Testis (tissue), 2 donors: Measurements from ENCODE around the gene RAB6B.

Source experiments
- CTCF ChIP-seq, 3 experiments: fragments of 450-650 bp in 2 of 3; fragments of 200-600 bp in 1 of 3; sonication (generic) in 1 of 3; IDR thresholded peaks; one replicate each; pipeline ENCODE4 v1.5.1; 2016 to 2019; ENCODE audit warnings: antibody characterized with exemption in 3 of 3, mild to moderate bottlenecking in 2 of 3, moderate library complexity in 1 of 3
- POLR2A ChIP-seq: fragments of 450-650 bp; IDR thresholded peaks from one replicate; pipeline ENCODE4 v1.6.1; 2017; ENCODE audit warnings: antibody characterized with exemption, mild to moderate bottlenecking, moderate library complexity

GRCh38 chr3:133843634-133844033 is 52.0 kb downstream of the RAB6B start:
- TF ChIP-seq CTCF (IDR thresholded peaks at IDR 0.05) (no peak), POLR2A (no peak)
